Endothelial cell (in vitro differentiated cells): Measurements from ENCODE around the gene OXLD1. TPM values are rescaled to one million over a fixed set of nuclear protein-coding genes. Genes with fewer than 3 reads are reported as not detected.

Experiments used
- DNase-seq: peaks from one replicate; pipeline ENCODE4 v3.0.0; 2021; ENCODE audit warnings: low spot score
- H3K27ac Mint-ChIP-seq: one replicate; pipeline ENCODE4 v1.8.0; 2021; ENCODE audit warnings: mixed read lengths, inconsistent platforms; ENCODE audit not compliant: unreplicated experiment
- H3K27me3 Mint-ChIP-seq: one replicate; pipeline ENCODE4 v1.8.0; 2021; ENCODE audit warnings: mild to moderate bottlenecking, moderate library complexity, mixed read lengths, inconsistent platforms; ENCODE audit not compliant: unreplicated experiment
- H3K36me3 Mint-ChIP-seq: one replicate; pipeline ENCODE4 v1.8.0; 2021; ENCODE audit warnings: mild to moderate bottlenecking, low read depth, mixed read lengths, inconsistent platforms; ENCODE audit not compliant: unreplicated experiment
- H3K4me1 Mint-ChIP-seq: one replicate; pipeline ENCODE4 v1.8.0; 2021; ENCODE audit warnings: mild to moderate bottlenecking, mixed read lengths, inconsistent platforms; ENCODE audit not compliant: unreplicated experiment
- H3K4me3 Mint-ChIP-seq: one replicate; pipeline ENCODE4 v1.8.0; 2021; ENCODE audit warnings: mild to moderate bottlenecking, mixed read lengths, inconsistent platforms; ENCODE audit not compliant: unreplicated experiment
- H3K9me3 Mint-ChIP-seq: one replicate; pipeline ENCODE4 v1.8.0; 2021; ENCODE audit warnings: mixed read lengths, inconsistent platforms; ENCODE audit not compliant: unreplicated experiment
- CTCF ChIP-seq: fragments of 200-600 bp; sonication (generic); IDR thresholded peaks from one replicate; pipeline ENCODE4 v1.5.0; 2021; ENCODE audit warnings: antibody characterized with exemption; ENCODE audit not compliant: unreplicated experiment
- total RNA-seq: library from RNA; stranded (reverse); fragmentation: NEBNext Ultra II Directional; extraction: Animal tissue kit (Norgen Biotek cat#: 25700); gene quantifications from one replicate; pipeline ENCODE4 v1.2.1, GENCODE V29; 2021; ENCODE audit not compliant: unreplicated experiment

The OXLD1 gene
- total RNA-seq, 1 donor from 2014 or later = 22.4 TPM

DNA sequence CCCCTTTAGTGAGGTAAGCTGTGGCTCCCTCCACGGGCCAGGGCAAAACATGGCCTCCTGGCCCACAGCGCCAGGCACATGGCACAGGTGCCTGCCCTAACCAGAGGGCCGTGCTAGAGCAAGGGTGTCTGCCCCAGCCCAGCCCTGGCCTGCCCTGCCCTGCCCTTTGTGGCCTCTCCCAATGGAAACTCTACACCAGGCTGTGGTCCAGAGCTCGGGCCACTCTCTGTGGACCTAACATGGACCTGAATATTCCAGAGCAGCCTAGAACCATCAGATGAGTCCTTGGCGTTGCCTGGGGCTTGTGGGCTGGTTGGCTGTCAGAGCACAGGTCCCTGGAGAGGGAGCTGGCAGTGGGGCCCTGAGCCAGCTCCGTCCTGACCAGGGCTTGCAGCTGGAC, 28.8 kb upstream of the OXLD1 start:
- no peaks in the 10 kb centered on the region for H3K4me1 Mint-ChIP-seq
- H3K9me3 Mint-ChIP-seq = no peaks in the 10 kb centered on the region
- H3K27me3 Mint-ChIP-seq = peaks cover 5% of the 10 kb centered on the region
- no peak overlapping the region for H3K4me3 Mint-ChIP-seq
- DNase-seq = no peak
- no peak for TF ChIP-seq CTCF
- H3K36me3 Mint-ChIP-seq = peaks cover 22% of the 10 kb centered on the region
- no peak overlapping the region for H3K27ac Mint-ChIP-seq

DNA sequence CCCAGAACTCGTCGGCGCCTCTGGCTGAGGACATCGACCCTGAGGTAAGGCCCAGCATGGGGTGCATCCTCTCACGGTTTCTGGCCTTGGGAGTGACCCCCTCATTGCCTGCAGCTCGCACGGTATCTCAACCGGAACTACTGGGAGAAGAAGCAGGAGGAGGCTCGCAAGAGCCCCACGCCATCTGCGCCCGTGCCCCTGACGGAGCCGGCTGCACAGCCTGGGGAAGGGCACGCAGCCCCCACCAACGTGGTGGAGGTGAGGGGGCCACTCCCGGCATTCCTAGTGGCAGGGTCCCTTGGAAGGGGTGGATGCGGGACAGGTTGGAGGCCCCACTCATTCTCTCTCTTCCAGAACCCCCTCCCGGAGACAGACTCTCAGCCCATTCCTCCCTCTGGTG, 28.4 kb upstream of the OXLD1 start:
- H3K36me3 Mint-ChIP-seq = peaks cover 26% of the 10 kb centered on the region

GRCh38 chr17:81693509-81694210, 27.3 kb upstream of the OXLD1 start:
- peaks cover 37% of the 10 kb centered on the region for H3K36me3 Mint-ChIP-seq
- no peak overlapping the region for H3K27ac Mint-ChIP-seq
- no peak overlapping the region for H3K4me3 Mint-ChIP-seq
- peaks cover 13% of the 10 kb centered on the region for H3K27me3 Mint-ChIP-seq
- no peak for TF ChIP-seq CTCF
- no peaks in the 10 kb centered on the region for H3K9me3 Mint-ChIP-seq
- no peak for DNase-seq
- peaks cover 3% of the 10 kb centered on the region for H3K4me1 Mint-ChIP-seq

More for the DNA sequence above, 28.4 kb upstream of the OXLD1 start:
- Mint-ChIP-seq H3K27me3 (peaks cover 5% of the 10 kb centered on the region), H3K27ac (no peak overlapping the region), H3K4me1 (no peaks in the 10 kb centered on the region), H3K9me3 (no peaks in the 10 kb centered on the region), H3K4me3 (no peak overlapping the region)
- no peak for TF ChIP-seq CTCF
- DNase-seq = no peak

- H3K36me3 Mint-ChIP-seq = peaks cover 33% of the 10 kb centered on the region
- H3K9me3 Mint-ChIP-seq = no peaks in the 10 kb centered on the region
- no peak overlapping the region for H3K27ac Mint-ChIP-seq
- H3K4me1 Mint-ChIP-seq = peaks cover 3% of the 10 kb centered on the region
- no peak for DNase-seq
- TF ChIP-seq CTCF = no peak
- peak overlapping the region; percentile 67 for H3K4me3 Mint-ChIP-seq
- peaks cover 19% of the 10 kb centered on the region for H3K27me3 Mint-ChIP-seq
These were observed 25.2 kb upstream of the OXLD1 start for GRCh38 chr17:81691608-81692007.

DNA sequence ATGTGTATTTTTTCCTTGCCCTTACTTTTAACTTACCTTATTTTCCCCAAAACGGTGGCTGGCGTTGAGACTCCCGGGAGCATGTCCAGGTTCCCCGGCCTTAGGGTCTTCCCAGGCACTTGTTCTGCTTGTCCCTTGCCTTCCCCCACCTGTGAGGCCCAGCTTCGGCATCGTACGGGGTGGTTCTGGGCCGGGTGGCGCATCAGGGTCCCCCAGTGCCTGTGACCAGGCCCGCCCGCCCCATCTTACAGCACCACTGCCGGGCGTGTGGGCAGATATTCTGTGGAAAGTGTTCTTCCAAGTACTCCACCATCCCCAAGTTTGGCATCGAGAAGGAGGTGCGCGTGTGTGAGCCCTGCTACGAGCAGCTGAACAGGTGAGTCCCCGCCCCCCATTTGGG, 24.8 kb upstream of the OXLD1 start:
- Mint-ChIP-seq H3K9me3 (no peaks in the 10 kb centered on the region), H3K36me3 (peaks cover 36% of the 10 kb centered on the region), H3K27me3 (peaks cover 19% of the 10 kb centered on the region), H3K4me1 (peaks cover 3% of the 10 kb centered on the region), H3K27ac (peak overlapping the region; percentile 18), H3K4me3 (peak overlapping the region; percentile 37)
- TF ChIP-seq CTCF = no peak
- DNase-seq = no peak
